HG02678 (cell line): ENCODE data around the gene ABLIM3.

ENCODE experiments used
- ATAC-seq: cut with Tn5 transposase; IDR thresholded peaks from one replicate; pipeline ENCODE4 v1.9.1; 2021; ENCODE audit warnings: mild to moderate bottlenecking, moderate library complexity; ENCODE audit not compliant: unreplicated experiment

Gene ABLIM3

DNA sequence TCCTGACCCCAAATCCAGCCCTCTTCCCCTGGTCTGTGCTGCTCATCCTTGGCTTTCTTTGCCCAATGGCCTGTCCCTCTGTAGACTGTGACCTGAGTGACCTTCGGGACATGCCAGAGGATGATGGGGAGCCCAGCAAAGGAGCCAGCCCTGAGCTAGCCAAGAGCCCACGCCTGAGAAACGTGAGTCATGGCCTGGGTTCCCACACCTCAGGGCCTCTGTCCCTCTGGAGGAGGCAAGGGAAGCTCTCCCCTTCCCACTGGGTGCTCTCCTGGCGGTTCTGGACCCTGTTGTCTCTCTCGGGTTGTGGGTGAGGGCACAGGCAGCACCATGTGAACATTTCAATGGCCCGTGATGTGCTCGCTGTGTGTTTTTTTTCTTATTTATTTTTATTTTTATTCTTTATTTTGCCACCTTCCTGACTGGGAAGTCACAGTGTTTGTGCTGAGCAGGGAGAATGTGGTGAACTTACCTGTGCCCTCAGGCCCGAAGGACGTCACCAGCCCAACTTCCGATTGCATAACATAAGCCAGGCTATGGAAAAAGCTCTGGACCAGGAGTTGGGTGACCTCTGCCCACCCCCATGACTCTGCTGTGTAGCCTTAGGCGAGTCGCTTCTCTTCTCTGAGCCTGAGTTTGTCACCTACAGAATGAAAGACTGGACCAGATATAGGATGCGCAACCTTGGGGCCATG, 159.9 kb downstream of the ABLIM3 start:
- no peak for ATAC-seq

DNA sequence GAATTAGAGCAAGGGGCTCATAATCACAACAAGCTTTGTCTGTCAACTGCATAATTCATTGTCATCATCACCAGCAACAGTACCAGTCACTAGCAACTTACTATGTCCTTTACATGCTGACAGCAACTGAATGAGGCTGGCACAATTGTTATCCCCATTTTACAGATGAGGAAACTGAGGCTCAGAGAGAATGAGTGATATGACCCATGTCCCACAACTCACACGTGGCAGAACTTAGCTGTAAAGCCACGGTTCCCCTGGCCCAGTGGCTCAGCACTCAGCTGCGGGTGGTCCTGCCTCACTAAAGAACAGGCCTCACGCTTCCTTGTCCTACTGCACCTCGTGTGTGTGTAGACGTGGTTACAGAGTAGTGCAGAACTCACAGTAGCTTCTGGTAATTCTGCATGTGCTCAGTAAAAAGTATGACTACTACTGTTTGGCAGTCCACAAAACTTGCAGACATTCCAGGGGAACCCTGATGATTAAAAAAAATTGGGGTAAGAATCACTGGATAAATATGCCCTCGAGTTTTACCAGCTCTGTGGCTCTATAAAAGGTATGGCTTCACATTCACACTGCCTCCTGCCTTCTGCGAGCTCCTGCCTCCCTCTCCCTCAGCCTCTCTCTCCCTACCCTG, 160.6 kb downstream of the ABLIM3 start:
- ATAC-seq = no peak

DNA sequence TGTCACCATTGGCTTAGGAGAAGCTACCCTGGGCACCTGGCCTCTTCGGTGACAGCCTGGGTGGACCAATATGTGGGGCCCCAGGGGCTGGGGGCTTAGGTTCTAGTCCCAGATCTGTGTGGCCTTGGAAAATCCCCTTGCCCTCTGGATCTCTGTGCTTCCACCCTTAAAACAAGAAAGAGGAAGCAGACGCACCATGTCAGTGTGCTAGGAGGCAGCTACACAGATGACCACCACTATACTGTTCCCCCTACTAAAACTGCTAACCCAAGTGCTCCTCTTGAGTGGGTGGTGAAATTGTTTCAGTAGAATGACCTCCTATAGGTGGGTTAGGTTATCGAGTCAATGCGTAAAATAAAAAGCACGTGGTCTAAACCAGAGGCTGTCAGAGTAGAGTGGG, 161.3 kb downstream of the ABLIM3 start:
- ATAC-seq = no peak

DNA sequence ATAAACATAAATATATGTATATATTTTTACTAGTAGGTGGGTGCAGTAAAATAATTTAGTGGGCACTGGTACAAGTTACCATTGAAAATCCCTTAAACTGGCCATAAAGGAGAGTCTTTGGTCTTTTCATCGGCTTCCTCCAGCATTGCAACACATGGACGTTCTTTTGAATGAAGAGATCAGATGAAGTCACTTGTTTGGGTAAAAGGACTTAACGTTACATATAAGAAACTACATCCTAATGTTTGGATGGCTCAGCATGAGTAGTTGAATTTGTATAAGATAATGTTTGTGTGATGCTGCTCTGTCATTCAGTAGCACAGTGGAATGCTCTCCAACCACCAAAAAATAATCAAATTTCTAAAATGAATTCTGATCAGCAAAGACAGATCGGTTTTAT, 161.9 kb downstream of the ABLIM3 start:
- no peak for ATAC-seq

DNA sequence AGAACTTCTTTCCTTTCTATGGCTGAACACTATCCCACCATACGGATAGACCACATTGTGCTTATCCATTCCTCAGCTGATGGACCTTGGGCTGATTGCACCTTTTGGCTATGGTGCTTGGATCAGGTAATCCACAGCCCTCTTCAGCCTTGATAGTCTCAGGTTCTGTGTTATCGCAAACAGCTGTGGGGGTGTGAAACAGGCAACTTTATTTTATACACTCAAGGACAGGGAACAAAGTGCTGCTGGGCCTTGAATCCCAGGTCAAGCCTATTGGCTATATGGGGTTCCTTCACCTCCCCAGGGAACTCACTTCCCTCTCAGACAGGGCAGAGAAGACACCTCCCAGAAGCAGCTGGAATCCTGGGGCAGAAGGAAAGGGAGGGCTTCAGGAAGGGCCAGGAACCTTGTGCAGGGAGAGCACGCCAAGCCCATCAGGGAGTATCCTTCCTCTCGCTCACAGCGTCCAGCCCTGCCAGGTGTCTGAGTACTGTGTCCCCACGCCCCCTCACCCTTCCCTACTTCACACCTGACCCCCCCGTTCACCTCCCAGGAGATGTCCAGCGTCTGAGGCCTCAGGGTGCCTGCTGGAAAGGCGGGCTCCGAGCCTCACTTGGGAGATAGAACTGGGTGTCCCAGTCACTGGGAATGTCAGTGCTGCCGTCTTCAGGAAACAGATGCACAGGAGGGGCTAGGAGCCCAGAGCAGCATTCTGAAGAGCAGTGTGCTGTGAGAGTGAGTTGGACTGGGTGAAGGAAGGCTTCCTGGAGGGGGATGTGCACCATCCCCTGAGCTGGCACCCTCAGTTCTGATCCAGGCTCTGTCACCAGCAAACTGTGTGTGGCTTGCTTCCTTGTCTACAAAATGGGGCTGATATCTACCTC, 163.1 kb downstream of the ABLIM3 start:
- no peak for ATAC-seq

DNA sequence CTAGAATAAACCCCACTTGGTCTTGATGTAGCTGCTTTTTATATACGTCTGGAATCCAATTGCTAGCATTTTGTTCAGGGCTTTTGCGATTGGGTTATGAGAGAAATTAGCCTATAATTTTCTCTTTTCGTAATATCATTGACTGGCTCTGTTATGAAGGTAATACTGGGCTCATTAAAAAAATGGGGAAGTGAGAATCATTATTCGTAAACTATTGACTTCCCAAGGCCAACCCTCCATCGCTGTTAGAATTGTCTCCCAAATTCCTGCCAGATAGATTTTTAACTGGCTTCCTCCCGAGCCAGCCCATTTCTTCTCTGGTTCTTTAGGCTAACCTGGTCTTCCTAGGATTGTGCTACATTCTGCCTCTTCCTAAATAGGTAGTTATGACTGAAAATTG, 168.1 kb downstream of the ABLIM3 start:
- no peak for ATAC-seq
